ENCODE results near the gene IL34. TPM values are rescaled to one million over a fixed set of nuclear protein-coding genes. Genes with fewer than 3 reads are reported as not detected.
"Not testable (repeated sequence)": the region's sequence is repeated elsewhere in the genome, so short reads cannot be mapped to it uniquely, and the experiment has no call there.

Gene IL34
- total RNA-seq, 1 donor from 2014 or later, result not detected

GRCh38 chr16:70670175-70670574 lies 23.8 kb downstream of the IL34 start:
- Histone ChIP-seq H3K79me2 (ENCODE audit: low read depth) (no peaks in the 10 kb centered on the region), H4K20me1 (ENCODE audit: low read depth) (no peaks in the 10 kb centered on the region), H3K9me3 (ENCODE audit: low read depth) (peaks cover 4% of the 10 kb centered on the region), H3K9ac (no peak overlapping the region), H3K4me3 (no peak overlapping the region), H3K27ac (no peak overlapping the region), H3F3A (ENCODE audit: low read depth) (no peaks in the 10 kb centered on the region), H3K4me2 (no peak overlapping the region), H3K27me3 (no peaks in the 10 kb centered on the region), H3K4me1 (no peaks in the 10 kb centered on the region), H2AFZ (replicated peaks) (no peak overlapping the region), H3K36me3 (peaks cover 8% of the 10 kb centered on the region)
- Mint-ChIP-seq H3K9me3 (peaks cover 19% of the 10 kb centered on the region), H3K27me3 (ENCODE audit: insufficient read depth, low read depth) (peaks cover 2% of the 10 kb centered on the region), H3K4me1 (no peaks in the 10 kb centered on the region), H3K36me3 (peaks cover 58% of the 10 kb centered on the region), H3K4me3 (no peak overlapping the region), H3K27ac (no peak overlapping the region)
- TF ChIP-seq EZH2phosphoT487 (IDR thresholded peaks at IDR 0.05), result no peak
- TF ChIP-seq EZH2 (IDR thresholded peaks at IDR 0.05), result no peak
- TF ChIP-seq, protein P1, sequence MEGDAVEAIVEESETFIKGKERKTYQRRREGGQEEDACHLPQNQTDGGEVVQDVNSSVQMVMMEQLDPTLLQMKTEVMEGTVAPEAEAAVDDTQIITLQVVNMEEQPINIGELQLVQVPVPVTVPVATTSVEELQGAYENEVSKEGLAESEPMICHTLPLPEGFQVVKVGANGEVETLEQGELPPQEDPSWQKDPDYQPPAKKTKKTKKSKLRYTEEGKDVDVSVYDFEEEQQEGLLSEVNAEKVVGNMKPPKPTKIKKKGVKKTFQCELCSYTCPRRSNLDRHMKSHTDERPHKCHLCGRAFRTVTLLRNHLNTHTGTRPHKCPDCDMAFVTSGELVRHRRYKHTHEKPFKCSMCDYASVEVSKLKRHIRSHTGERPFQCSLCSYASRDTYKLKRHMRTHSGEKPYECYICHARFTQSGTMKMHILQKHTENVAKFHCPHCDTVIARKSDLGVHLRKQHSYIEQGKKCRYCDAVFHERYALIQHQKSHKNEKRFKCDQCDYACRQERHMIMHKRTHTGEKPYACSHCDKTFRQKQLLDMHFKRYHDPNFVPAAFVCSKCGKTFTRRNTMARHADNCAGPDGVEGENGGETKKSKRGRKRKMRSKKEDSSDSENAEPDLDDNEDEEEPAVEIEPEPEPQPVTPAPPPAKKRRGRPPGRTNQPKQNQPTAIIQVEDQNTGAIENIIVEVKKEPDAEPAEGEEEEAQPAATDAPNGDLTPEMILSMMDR (IDR thresholded peaks at IDR 0.05), result no peak
- no peak for DNase-seq (ENCODE audit: low spot score)

DNA sequence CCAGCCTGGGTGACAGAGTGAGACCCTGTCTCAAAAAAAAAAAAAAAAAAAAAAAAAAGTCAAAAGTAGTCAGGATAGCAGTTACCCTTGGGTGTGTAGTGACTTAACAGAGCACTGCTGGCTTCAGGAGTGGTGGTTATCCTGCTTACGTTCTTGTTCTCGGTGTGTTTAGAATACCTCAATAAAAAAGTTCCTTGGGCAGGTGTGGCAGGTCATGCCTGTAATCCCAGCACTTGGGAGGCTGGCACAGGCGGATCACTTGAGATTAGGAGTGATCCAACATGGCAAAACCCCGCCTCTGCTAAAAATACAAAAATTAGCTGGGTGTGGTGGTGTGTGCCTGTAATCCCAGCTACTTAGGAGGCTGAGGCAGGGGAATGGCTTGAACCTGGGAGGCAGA lies 24.6 kb downstream of the IL34 start:
- H3K9me3 ChIP-seq (ENCODE audit: low read depth); H3K27ac Mint-ChIP-seq; H3K79me2 ChIP-seq (ENCODE audit: low read depth); DNase-seq (ENCODE audit: low spot score); H3K27me3 ChIP-seq; H3K4me1 Mint-ChIP-seq; H3F3A ChIP-seq (ENCODE audit: low read depth); H2AFZ ChIP-seq (replicated peaks); H3K36me3 ChIP-seq; H3K9ac ChIP-seq; H3K4me1 ChIP-seq; H3K27ac ChIP-seq; H4K20me1 ChIP-seq (ENCODE audit: low read depth); H3K4me3 Mint-ChIP-seq; H3K4me2 ChIP-seq; H3K27me3 Mint-ChIP-seq (ENCODE audit: insufficient read depth, low read depth); H3K4me3 ChIP-seq: not testable (repeated sequence)
- H3K9me3 Mint-ChIP-seq, result peaks cover 19% of the 10 kb centered on the region
- H3K36me3 Mint-ChIP-seq, result peaks cover 58% of the 10 kb centered on the region

DNA sequence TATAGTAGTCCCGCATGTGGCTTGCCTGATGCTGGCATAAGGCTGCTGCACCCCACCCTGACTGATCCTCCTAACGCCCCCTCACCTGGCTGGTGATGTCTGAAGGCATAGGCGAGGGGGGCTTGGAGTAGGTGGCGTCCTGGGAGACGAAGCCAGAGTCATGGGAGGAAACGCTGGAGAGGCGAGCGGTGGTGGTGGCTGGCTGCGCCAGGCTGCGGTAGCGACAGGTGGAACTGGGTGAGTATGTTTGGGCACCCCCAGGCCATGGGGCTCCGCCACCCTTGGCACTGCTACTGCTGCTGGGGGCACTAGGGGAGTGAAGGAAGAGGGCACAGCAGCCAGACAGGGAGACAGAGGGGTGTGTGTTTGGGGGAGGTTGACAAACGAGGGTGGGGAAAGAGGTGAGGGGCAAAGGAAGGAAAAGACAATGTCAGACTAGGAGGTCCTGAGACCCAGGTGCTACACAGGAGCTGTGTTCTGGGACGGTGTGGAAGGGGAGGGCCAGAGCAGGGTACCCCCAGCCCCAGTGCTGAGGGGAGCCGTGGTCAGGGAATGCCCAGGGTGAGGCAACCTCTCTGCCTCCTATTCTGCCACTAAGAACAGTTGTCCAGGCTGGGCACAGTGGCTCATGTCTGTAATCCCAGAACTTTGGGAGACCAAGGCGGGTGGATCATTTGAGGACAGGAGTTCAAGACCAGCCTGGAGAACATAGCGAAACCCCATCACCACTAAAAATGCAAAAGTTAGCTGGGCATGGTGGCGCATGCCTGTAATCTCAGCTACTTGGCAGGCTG lies 28.1 kb downstream of the IL34 start:
- peaks cover 31% of the 10 kb centered on the region for H3K36me3 Mint-ChIP-seq
- peaks cover 2% of the 10 kb centered on the region for H3K27me3 Mint-ChIP-seq (ENCODE audit: insufficient read depth, low read depth)
- DNase-seq (ENCODE audit: low spot score), result no peak
- peaks cover 7% of the 10 kb centered on the region for H3K9me3 Mint-ChIP-seq
- Histone ChIP-seq H3K79me2 (ENCODE audit: low read depth) (no peaks in the 10 kb centered on the region), H4K20me1 (ENCODE audit: low read depth) (peaks cover 4% of the 10 kb centered on the region), H3K4me2 (no peak overlapping the region), H3K27ac (no peak overlapping the region), H3K36me3 (no peaks in the 10 kb centered on the region), H3K9me3 (ENCODE audit: low read depth) (no peaks in the 10 kb centered on the region), H3K9ac (no peak overlapping the region), H3K4me1 (no peaks in the 10 kb centered on the region), H2AFZ (replicated peaks) (no peak overlapping the region), H3K27me3 (no peaks in the 10 kb centered on the region), H3K4me3 (no peak overlapping the region), H3F3A (ENCODE audit: low read depth) (no peaks in the 10 kb centered on the region)
- no peak overlapping the region for H3K4me3 Mint-ChIP-seq
- H3K27ac Mint-ChIP-seq, result no peak overlapping the region
- H3K4me1 Mint-ChIP-seq, result no peaks in the 10 kb centered on the region
- TF ChIP-seq EZH2 (IDR thresholded peaks at IDR 0.05), result no peak
- no peak for TF ChIP-seq EZH2phosphoT487 (IDR thresholded peaks at IDR 0.05)
- TF ChIP-seq, protein P1 (IDR thresholded peaks at IDR 0.05), result no peak

DNA sequence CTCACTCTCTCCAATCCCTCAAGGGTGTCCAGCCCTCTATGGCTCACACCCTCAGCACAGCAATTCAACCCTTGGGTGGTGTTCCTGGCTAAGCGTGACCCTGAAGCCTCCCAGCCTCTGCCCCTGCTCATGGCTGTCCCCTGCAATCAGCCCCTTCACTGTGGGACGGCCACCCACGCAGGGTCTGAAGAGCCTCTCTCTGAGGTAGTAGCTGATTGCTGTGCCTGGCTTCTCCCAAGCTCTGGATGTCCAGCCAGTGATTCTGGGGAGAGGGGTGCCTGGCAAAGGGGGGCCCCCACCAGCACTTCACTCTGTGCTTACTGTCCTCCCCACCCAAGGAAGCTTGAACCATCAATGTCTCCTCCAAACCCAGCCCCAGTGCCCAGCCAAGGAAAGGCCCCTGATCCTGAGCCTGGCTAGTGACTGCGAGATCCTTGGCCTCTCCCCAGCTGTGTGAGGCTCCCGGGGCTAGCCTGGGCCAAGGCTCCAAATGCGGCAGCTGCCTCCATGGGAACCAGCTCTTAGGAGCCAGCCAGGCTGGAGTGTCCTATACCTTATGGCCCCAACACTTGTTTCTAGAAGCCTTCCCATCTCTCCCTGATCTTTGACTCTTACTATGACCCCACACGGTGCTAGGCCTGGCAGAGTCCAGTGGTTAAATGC lies 29.6 kb downstream of the IL34 start:
- no peaks in the 10 kb centered on the region for H3K27me3 ChIP-seq
- peaks cover 19% of the 10 kb centered on the region for H3K36me3 Mint-ChIP-seq
- H3K27me3 Mint-ChIP-seq (ENCODE audit: insufficient read depth, low read depth), result no peaks in the 10 kb centered on the region
- no peak overlapping the region for H3K27ac ChIP-seq
- no peak overlapping the region for H3K9ac ChIP-seq
- no peaks in the 10 kb centered on the region for H3F3A ChIP-seq (ENCODE audit: low read depth)
- no peak overlapping the region for H3K4me3 Mint-ChIP-seq
- no peak overlapping the region for H2AFZ ChIP-seq (replicated peaks)
- H3K4me3 ChIP-seq, result no peak overlapping the region
- no peaks in the 10 kb centered on the region for H3K36me3 ChIP-seq
- no peaks in the 10 kb centered on the region for H3K79me2 ChIP-seq (ENCODE audit: low read depth)
- no peak overlapping the region for H3K4me2 ChIP-seq
- TF ChIP-seq EZH2phosphoT487 (IDR thresholded peaks at IDR 0.05) (no peak), EZH2 (IDR thresholded peaks at IDR 0.05) (no peak)
- TF ChIP-seq, protein P1 (IDR thresholded peaks at IDR 0.05), result no peak
- peaks cover 13% of the 10 kb centered on the region for H4K20me1 ChIP-seq (ENCODE audit: low read depth)
- DNase-seq (ENCODE audit: low spot score), result no peak
- no peaks in the 10 kb centered on the region for H3K4me1 ChIP-seq
- peaks cover 3% of the 10 kb centered on the region for H3K4me1 Mint-ChIP-seq
- H3K27ac Mint-ChIP-seq, result no peak overlapping the region
- H3K9me3 ChIP-seq (ENCODE audit: low read depth), result no peaks in the 10 kb centered on the region
- no peaks in the 10 kb centered on the region for H3K9me3 Mint-ChIP-seq

Measured in neural progenitor cell (in vitro differentiated cells).